ENCODE results near the gene FCHSD2.

GRCh38 chr11:72824811-72825505 lies 317.2 kb downstream of the FCHSD2 start:
- TF ChIP-seq POLR2A (IDR thresholded peaks at IDR 0.05) (no peak), CTCF (IDR thresholded peaks at IDR 0.05) (no peak), EP300 (IDR thresholded peaks at IDR 0.05) (no peak)
